Measurements from ENCODE around the gene CSF3. TPM values are rescaled to one million over a fixed set of nuclear protein-coding genes. Genes with fewer than 3 reads are reported as not detected.

Gene CSF3, protein sequence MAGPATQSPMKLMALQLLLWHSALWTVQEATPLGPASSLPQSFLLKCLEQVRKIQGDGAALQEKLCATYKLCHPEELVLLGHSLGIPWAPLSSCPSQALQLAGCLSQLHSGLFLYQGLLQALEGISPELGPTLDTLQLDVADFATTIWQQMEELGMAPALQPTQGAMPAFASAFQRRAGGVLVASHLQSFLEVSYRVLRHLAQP
- total RNA-seq (not detected), polyA plus RNA-seq (not detected)

DNA sequence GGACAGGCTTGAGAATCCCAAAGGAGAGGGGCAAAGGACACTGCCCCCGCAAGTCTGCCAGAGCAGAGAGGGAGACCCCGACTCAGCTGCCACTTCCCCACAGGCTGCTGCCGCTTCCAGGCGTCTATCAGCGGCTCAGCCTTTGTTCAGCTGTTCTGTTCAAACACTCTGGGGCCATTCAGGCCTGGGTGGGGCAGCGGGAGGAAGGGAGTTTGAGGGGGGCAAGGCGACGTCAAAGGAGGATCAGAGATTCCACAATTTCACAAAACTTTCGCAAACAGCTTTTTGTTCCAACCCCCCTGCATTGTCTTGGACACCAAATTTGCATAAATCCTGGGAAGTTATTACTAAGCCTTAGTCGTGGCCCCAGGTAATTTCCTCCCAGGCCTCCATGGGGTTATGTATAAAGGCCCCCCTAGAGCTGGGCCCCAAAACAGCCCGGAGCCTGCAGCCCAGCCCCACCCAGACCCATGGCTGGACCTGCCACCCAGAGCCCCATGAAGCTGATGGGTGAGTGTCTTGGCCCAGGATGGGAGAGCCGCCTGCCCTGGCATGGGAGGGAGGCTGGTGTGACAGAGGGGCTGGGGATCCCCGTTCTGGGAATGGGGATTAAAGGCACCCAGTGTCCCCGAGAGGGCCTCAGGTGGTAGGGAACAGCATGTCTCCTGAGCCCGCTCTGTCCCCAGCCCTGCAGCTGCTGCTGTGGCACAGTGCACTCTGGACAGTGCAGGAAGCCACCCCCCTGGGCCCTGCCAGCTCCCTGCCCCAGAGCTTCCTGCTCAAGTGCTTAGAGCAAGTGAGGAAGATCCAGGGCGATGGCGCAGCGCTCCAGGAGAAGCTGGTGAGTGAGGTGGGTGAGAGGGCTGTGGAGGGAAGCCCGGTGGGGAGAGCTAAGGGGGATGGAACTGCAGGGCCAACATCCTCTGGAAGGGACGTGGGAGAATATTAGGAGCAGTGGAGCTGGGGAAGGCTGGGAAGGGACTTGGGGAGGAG lies at the start of gene CSF3:
CSF3 (plus strand) TSS at position 436 of the 993 bp plus-strand sequence; CDS start at position 471, 35 bp downstream.
- no peaks in the 10 kb centered on the region for H3K27me3 ChIP-seq (ENCODE audit: control insufficient read depth in 4 of 4, insufficient read depth in 4 of 4, low read length in 3 of 4)
- no peak within 1 kb of the TSS for H3K27ac ChIP-seq (ENCODE audit: low read depth in 1 of 2, low read length in 2 of 2)
- DNase-seq (ENCODE audit: low spot score): no peak
- H3K4me3 ChIP-seq (ENCODE audit: low read depth in 1 of 3, low read length in 3 of 3): no peak within 1 kb of the TSS
- peaks cover 0 to 4% (median 0%) of the 10 kb centered on the region in 4 donors for H3K36me3 ChIP-seq (ENCODE audit: control insufficient read depth in 4 of 4, insufficient read depth in 3 of 4, low read depth in 1 of 4, low read length in 3 of 4)
- peaks cover 0 to 9% (median 0%) of the 10 kb centered on the region in 4 donors for H3K4me1 ChIP-seq (ENCODE audit: control insufficient read depth in 4 of 4, insufficient read depth in 4 of 4, low read length in 3 of 4)
- WGBS: 62% methylated on average over 20 of the region's 20 CpGs
- no peaks in the 10 kb centered on the region for H3K9me3 ChIP-seq (ENCODE audit: control insufficient read depth in 4 of 4, low read length in 3 of 4)
- TF ChIP-seq, protein P1, sequence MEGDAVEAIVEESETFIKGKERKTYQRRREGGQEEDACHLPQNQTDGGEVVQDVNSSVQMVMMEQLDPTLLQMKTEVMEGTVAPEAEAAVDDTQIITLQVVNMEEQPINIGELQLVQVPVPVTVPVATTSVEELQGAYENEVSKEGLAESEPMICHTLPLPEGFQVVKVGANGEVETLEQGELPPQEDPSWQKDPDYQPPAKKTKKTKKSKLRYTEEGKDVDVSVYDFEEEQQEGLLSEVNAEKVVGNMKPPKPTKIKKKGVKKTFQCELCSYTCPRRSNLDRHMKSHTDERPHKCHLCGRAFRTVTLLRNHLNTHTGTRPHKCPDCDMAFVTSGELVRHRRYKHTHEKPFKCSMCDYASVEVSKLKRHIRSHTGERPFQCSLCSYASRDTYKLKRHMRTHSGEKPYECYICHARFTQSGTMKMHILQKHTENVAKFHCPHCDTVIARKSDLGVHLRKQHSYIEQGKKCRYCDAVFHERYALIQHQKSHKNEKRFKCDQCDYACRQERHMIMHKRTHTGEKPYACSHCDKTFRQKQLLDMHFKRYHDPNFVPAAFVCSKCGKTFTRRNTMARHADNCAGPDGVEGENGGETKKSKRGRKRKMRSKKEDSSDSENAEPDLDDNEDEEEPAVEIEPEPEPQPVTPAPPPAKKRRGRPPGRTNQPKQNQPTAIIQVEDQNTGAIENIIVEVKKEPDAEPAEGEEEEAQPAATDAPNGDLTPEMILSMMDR (IDR thresholded peaks at IDR 0.05; ENCODE audit: low read depth, low read length, missing input control): no peak
- TF ChIP-seq SP1 (IDR thresholded peaks at IDR 0.05) (no peak), EGR1 (IDR thresholded peaks at IDR 0.05; ENCODE audit: low read depth in 2 of 2) (no peak), RXRA (IDR thresholded peaks at IDR 0.05) (no peak), RAD21 (IDR thresholded peaks at IDR 0.05) (no peak), FOXA1 (IDR thresholded peaks at IDR 0.05) (no peak), NR2F2 (IDR thresholded peaks at IDR 0.05) (no peak), HNF4A (conservative IDR thresholded peaks at IDR 0.05) (no peak), TAF1 (conservative IDR thresholded peaks at IDR 0.05) (no peak), YY1 (IDR thresholded peaks at IDR 0.05) (no peak), GABPA (IDR thresholded peaks at IDR 0.05 in 1 of 2, conservative IDR thresholded peaks at IDR 0.05 in 1 of 2) (no peak), HNF4G (IDR thresholded peaks at IDR 0.05) (no peak)
- TF ChIP-seq, protein P2, sequence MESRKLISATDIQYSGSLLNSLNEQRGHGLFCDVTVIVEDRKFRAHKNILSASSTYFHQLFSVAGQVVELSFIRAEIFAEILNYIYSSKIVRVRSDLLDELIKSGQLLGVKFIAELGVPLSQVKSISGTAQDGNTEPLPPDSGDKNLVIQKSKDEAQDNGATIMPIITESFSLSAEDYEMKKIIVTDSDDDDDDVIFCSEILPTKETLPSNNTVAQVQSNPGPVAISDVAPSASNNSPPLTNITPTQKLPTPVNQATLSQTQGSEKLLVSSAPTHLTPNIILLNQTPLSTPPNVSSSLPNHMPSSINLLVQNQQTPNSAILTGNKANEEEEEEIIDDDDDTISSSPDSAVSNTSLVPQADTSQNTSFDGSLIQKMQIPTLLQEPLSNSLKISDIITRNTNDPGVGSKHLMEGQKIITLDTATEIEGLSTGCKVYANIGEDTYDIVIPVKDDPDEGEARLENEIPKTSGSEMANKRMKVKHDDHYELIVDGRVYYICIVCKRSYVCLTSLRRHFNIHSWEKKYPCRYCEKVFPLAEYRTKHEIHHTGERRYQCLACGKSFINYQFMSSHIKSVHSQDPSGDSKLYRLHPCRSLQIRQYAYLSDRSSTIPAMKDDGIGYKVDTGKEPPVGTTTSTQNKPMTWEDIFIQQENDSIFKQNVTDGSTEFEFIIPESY (IDR thresholded peaks at IDR 0.05): no peak
- TF ChIP-seq, protein P3, sequence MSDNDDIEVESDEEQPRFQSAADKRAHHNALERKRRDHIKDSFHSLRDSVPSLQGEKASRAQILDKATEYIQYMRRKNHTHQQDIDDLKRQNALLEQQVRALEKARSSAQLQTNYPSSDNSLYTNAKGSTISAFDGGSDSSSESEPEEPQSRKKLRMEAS (IDR thresholded peaks at IDR 0.05): no peak
- TF ChIP-seq, protein P4, sequence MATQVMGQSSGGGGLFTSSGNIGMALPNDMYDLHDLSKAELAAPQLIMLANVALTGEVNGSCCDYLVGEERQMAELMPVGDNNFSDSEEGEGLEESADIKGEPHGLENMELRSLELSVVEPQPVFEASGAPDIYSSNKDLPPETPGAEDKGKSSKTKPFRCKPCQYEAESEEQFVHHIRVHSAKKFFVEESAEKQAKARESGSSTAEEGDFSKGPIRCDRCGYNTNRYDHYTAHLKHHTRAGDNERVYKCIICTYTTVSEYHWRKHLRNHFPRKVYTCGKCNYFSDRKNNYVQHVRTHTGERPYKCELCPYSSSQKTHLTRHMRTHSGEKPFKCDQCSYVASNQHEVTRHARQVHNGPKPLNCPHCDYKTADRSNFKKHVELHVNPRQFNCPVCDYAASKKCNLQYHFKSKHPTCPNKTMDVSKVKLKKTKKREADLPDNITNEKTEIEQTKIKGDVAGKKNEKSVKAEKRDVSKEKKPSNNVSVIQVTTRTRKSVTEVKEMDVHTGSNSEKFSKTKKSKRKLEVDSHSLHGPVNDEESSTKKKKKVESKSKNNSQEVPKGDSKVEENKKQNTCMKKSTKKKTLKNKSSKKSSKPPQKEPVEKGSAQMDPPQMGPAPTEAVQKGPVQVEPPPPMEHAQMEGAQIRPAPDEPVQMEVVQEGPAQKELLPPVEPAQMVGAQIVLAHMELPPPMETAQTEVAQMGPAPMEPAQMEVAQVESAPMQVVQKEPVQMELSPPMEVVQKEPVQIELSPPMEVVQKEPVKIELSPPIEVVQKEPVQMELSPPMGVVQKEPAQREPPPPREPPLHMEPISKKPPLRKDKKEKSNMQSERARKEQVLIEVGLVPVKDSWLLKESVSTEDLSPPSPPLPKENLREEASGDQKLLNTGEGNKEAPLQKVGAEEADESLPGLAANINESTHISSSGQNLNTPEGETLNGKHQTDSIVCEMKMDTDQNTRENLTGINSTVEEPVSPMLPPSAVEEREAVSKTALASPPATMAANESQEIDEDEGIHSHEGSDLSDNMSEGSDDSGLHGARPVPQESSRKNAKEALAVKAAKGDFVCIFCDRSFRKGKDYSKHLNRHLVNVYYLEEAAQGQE (IDR thresholded peaks at IDR 0.05): no peak
- H3K9ac ChIP-seq (ENCODE audit: low read depth in 1 of 2, low read length in 2 of 2): no peak within 1 kb of the TSS

Measured in liver (tissue), 9 donors.